Measurements from ENCODE around the gene CPEB4.

- TF ChIP-seq EZH2phosphoT487 (IDR thresholded peaks at IDR 0.05; ENCODE audit: insufficient read depth, low read depth) (no peak), EZH2 (IDR thresholded peaks at IDR 0.05; ENCODE audit: insufficient read depth, poor library complexity, severe bottlenecking) (no peak)
These were observed 31.3 kb downstream of the CPEB4 start for GRCh38 chr5:173919443-173919842.

Data from GM23248 (cell line).